GM18508 (cell line): Measurements from ENCODE around the gene OR7D4.
"Not testable (repeated sequence)": the region's sequence is repeated elsewhere in the genome, so short reads cannot be mapped to it uniquely, and the experiment has no call there.

Experiments
- ATAC-seq: cut with Tn5 transposase; IDR thresholded peaks from one replicate; pipeline ENCODE4 v1.9.1; 2021; ENCODE audit warnings: moderate number of reproducible peaks; ENCODE audit not compliant: insufficient read depth, unreplicated experiment

The OR7D4 gene

DNA sequence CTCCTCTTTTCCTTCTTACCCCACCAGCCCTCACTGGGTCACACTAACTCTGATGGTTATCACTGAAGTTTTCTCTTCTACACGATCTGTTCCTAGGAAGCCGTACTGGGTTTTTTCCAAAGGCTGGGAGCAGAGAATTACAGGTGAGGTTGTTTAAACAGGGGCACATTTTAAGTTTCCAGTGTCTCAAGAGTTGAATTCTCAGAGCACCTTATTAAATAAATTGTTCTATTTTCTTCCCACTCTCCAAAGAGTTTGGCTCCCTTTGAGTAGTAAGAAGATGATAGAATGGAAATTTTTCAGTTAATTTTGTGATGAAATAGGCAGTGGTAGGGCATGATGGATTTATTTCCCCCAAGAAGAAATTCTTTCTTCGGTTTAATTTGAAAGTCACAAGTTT lies at the start of gene OR7D4:
OR7D4 (minus strand) TSS at position 101 of the 400 bp plus-strand sequence. CDS start 4,752 bp downstream, outside the sequence.
- no peak for ATAC-seq

DNA sequence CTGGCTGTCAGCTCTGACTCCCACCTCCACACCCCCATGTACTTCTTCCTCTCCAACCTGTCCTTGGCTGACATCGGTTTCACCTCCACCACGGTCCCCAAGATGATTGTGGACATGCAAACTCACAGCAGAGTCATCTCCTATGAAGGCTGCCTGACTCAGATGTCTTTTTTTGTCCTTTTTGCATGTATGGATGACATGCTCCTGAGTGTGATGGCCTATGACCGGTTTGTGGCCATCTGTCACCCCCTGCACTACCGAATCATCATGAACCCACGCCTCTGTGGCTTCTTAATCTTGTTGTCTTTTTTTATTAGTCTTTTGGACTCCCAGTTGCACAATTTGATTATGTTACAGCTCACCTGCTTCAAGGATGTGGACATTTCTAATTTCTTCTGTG lies 31.8 kb upstream of the OR7D4 start:
- ATAC-seq, result no peak

DNA sequence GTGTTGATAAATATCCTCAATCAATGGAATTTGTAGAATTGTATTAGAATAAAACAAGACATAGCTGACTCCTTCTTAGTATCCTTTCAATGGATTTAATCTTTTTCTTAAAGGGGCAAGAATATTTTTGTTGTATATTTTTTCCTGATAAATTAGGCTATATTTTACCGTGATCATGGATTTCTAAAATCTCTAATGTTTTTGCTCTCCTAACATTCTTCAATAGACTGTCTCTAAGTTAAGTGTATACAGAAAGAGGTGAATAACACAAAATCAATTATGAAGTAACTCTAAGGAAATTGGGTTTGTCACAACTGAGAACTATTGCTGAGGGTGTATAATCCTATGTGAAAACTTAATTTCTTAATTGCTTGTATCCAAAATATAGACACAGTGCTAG lies 31.2 kb upstream of the OR7D4 start, which contains the start of gene OR7E24:
OR7E24 (plus strand) TSS at position 301 of the 400 bp plus-strand sequence. CDS start 114 bp downstream, outside the sequence.
- no peak for ATAC-seq

DNA sequence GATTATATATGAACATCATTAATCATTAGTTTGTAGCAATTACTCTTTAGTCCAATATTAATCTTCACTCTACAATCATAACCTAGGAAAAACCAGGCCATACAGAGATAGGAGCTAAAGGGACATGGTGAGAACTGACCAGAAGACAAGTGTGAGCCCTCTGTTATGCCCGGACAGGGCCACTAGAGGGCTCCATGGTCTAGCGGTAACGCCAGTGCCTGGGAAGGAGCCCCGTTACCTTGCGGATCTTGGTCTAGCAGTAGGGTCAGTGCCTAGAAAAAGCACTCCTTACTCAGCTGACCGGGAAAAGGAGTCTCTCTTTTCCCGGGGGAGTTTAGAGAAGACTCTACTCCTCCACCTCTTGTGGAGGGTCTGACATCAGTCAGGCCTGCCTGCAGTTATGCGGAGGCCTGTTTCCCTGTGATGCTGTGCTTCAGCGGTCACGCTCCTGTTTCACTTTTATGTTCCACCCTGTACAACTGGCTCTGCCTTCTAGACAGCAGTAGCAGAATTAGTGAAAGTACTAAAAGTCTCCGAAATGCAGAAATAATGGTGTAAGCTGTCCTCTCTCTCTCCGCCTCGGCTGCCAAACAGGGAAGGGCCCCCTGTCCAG lies 13.8 kb downstream of the OR7D4 start:
- ATAC-seq, result no peak

DNA sequence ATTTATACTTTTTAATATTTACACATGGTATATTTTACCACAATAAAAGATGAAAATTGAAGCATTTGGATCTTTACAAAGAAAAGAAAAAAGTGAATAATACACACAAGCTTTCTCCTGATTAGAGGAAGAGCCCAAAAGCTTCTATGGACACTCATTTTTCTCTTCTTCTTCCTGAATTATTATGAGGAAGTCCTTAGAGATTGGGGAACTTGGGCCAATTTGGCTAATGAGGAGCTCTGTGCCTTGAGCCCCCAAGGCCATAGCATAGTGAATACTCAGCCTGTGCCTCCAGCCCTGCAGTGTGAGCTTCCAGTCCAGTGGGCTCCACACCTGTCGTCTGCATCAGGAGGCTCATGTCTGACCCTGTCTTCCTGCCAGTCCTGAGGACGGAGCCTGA lies 21.3 kb downstream of the OR7D4 start:
- ATAC-seq, result not testable (repeated sequence)

DNA sequence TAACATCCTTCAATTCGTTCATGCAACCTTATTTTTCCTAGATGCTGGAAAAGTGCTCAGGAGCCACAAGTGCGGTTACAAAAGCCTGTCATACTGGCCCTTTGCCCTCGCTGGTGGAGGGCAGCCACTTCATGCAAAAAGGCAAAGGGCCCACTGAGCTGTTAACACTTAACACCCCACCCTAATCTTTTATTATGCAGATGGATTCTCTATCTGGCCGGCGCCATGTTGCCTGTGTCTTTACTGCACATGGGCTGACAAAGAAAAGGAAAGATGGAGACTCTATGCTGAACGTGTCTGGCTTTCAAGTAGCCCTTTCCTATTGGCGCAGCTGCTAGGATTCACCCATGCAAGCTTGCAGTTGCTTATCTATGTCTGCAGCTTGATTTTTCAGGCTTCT lies 29.9 kb downstream of the OR7D4 start:
- ATAC-seq, result no peak

DNA sequence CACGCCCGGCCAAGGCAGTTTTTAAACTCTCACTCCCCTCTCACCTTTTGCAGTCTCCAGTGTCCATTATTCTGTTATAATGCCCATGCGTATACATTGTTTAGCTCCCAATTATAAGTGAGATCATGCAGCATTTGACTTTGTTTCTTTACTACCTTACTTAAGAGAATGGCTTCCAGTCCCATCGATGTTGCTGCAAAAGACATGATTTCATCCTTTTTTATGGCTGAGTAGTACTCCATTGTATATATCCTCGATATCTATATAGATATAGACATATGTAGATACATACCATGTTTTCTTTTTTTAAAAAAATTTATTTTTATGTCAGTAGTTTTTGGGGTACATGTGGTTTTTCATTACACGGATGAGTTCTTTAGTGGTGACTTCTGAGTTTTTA lies 32.2 kb downstream of the OR7D4 start:
- no peak for ATAC-seq

DNA sequence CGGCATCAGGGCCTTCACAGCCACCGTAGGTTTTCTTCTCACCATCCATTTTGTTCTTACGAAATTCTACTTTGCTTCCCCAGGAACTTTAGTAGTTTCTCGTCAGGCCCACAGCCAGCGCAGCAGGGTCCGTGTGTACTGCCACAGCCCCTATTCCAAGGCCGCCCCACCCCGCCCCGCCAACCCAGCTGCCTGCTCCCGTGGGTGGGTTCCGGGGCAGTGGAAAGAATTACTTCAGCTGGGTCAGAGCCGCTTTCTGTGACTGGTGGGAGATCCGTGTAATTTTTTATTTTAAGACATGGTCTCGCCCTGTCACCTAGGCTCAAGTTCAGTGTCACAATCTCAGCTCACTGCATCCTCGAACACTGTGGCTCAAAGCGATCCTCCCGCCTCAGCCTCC lies 36.4 kb downstream of the OR7D4 start:
- no peak for ATAC-seq

DNA sequence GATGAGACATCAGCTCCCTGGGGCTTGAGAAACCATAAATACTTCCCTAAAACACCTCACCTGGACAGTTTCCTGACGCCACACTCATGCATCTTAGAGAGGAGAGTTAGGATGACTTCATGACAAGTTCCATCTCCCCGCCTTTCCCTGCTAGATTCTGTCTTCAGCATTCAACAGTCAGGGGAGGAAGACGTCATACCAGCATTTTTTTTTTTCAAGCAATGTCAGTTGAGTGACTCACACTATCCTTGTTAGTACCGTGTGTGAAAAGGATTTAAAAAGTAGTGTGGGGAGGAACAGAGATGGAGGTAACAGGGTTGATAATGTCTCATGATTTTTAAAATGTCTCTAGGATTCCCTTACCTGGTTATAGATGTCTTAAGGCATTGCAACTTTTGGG lies 40.5 kb downstream of the OR7D4 start, which contains the start of gene OR7D2:
OR7D2 (plus strand) TSS at position 79 of the 400 bp plus-strand sequence. CDS start 6,803 bp downstream, outside the sequence.
- ATAC-seq, result no peak

DNA sequence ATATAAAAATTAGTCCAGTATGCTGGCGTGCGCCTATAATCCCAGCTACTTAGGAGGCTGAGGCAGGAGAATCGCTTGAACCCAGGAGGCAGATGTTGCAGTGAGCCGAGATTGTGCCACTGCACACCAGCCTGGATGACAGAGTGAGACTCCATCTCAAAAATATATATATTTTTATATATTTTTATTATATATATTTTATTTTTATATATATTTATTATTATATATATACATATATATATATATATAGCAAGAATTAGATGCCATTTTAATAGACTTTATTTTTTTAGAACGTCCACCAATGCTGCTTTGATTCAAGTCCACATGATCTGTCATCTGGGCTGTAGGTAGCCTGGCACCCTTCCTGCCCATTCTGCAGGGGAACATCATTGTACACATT lies 44.1 kb downstream of the OR7D4 start:
- no peak for ATAC-seq

DNA sequence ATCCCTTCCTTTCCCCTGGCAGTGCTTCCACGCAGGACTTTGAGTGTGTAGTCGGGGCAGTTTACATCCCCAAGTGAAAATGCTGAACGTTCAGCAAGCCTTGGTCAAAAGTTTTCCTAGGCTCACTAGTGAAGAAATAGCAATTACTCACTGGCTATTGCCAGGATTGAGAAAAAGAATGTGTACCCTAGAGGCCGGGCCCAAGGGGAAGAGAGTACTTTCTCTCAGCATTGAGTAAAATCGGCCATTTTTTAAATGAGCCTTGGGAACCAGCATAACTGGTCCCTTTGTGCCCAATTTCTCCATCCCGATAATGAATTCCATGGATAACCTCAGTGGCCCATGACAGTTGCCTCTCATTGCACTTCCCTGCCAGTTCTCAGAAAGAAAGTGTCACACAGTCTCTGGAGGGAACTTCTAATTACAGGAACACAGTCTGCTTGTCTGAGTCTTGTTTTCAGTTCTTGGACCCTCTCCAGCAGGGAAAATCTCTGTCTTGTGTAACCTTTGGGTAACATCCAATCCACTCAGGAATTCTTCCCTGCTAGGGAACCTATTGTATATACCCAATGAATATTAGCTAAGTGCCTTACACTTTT lies 47.9 kb downstream of the OR7D4 start:
- ATAC-seq, result no peak

DNA sequence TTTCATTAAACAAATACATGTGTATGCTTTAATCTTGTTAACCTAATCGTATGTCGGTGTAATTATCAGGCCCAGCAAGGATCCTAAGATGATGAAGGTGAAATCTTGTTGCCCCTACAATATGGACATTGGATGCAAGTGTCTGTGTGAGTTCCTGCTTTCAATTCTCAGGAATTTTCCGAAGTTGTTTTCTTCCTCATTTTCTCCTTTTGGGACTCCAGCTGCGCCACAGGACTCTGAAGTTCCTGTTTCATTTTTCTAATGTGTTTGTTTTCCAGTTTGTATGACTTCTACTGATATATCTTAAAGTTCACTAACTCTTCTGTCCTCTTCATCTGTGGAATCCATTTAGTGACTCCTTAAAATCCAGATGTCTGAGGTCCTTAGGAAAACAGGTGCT lies 52.5 kb downstream of the OR7D4 start:
- no peak for ATAC-seq

DNA sequence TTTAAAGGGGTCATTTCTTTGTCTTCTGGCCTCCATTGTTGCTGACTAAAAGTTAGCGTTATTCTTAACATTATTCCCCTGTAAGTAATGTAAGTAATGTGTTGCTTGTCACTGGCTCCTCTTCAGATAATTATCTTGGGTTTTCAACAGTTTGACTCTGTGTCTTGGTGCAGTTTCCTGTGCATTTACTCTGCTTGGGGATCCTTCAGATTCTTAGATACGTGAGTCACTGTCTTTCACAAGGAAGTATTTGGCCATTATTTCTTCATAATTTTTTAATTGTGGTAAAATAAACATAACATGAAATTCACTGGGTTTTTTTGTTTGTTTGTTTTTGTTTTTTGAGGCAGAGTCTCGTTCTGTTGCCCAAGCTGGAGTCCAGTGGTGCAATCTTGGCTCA lies 54.1 kb downstream of the OR7D4 start:
- no peak for ATAC-seq

DNA sequence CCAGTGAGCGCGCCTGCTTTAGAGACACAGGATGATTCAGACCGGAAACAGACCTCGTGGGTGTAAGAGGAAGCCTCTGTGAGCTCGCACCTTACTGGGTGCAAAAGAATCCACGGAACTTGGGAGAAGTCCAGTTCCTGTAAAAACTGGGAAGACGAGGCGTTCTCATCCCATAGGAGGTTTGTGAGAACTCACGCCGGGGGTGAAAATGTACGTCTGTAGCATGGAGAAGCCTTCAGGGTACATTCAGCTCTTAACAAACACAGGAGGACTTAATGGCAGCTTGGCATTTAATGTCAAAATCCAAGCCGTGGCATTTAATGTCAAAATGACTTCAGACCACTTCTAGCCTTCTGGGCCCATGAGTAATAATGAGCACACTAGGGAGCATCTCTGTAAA lies 58.0 kb downstream of the OR7D4 start:
- no peak for ATAC-seq
